SK-N-SH (cell line): ENCODE data around the gene PITPNM3. TPM values are rescaled to one million over a fixed set of nuclear protein-coding genes. Genes with fewer than 3 reads are reported as not detected.

Experiments
- CTCF ChIA-PET: fragments of 300-600, 350-600 bp; formaldehyde crosslinking; extraction: SDS; loops from one replicate; lab custom pipeline; 2021; lab: Yijun Ruan, JAX
- POLR2A ChIA-PET: fragments of 350-600 bp; sonication (Branson Sonifier 250); formaldehyde crosslinking; extraction: SDS; loops from one replicate; lab custom pipeline; 2020; ENCODE audit warnings: antibody characterized with exemption, inconsistent platforms; lab: Yijun Ruan, JAX
- DNase-seq: peaks from one replicate; pipeline ENCODE4 v3.0.0; 2012
- H2AFZ ChIP-seq: fragments of 200-600 bp; sonication (generic); 2 replicates; pipeline ENCODE4 v1.8.1; 2016; ENCODE audit warnings: antibody characterized with exemption, mild to moderate bottlenecking, low read depth
- H3F3A ChIP-seq: fragments of 200-600 bp; sonication (generic); replicated peaks from 2 replicates; pipeline ENCODE3; 2016; ENCODE audit warnings: antibody characterized with exemption, mild to moderate bottlenecking; ENCODE audit not compliant: insufficient read depth
- H3K27ac ChIP-seq, 2 experiments: fragments of 200-500 bp in 1 of 2; fragments of 200-600 bp in 1 of 2; sonication (Bioruptor generic) in 1 of 2; sonication (generic), shearing (Covaris generic) in 1 of 2; 2 replicates each; pipeline versions ENCODE4 v1.5.1 to v1.6.1; 2014 to 2016; ENCODE audit warnings: low read depth in 2 of 2, inconsistent platforms in 1 of 2, low read length in 1 of 2, mild to moderate bottlenecking in 1 of 2, mixed read lengths in 1 of 2
- H3K27me3 ChIP-seq: fragments of 200-600 bp; sonication (generic), shearing (Covaris generic); 2 replicates; pipeline ENCODE4 v1.6.1; 2016; ENCODE audit warnings: mixed run types; ENCODE audit not compliant: insufficient read depth
- H3K36me3 ChIP-seq, 2 experiments: fragments of 200-500 bp in 1 of 2; fragments of 200-600 bp in 1 of 2; sonication (Bioruptor generic) in 1 of 2; sonication (generic) in 1 of 2; replicated peaks in 1 of 2; 2 replicates each; pipeline versions ENCODE3 to v1.5.1; 2014 to 2016; ENCODE audit warnings: low read length in 1 of 2, mild to moderate bottlenecking in 1 of 2; ENCODE audit not compliant: insufficient read depth in 2 of 2, control insufficient read depth in 1 of 2
- H3K4me1 ChIP-seq, 2 experiments: fragments of 200-500 bp in 1 of 2; fragments of 200-600 bp in 1 of 2; sonication (Bioruptor generic) in 1 of 2; sonication (generic), shearing (Covaris generic) in 1 of 2; 2 replicates each; pipeline versions ENCODE4 v1.5.1 to v1.6.1; 2014 to 2016; ENCODE audit warnings: low read depth in 1 of 2, low read length in 1 of 2, mixed run types in 1 of 2; ENCODE audit not compliant: insufficient read depth in 2 of 2, control insufficient read depth in 1 of 2
- H3K4me2 ChIP-seq: fragments of 200-600 bp; sonication (generic), shearing (Covaris generic); 2 replicates; pipeline ENCODE4 v1.6.1; 2017; ENCODE audit warnings: mixed run types
- H3K4me3 ChIP-seq, 2 experiments: fragments of 200-500 bp in 1 of 2; fragments of 200-600 bp in 1 of 2; sonication (Bioruptor generic) in 1 of 2; sonication (generic), shearing (Covaris generic) in 1 of 2; 2 replicates each; pipeline versions ENCODE4 v1.5.1 to v1.8.1; 2014 to 2016; ENCODE audit warnings: low read depth in 2 of 2, inconsistent platforms in 1 of 2, low read length in 1 of 2, mild to moderate bottlenecking in 1 of 2, mixed read lengths in 1 of 2, moderate library complexity in 1 of 2
- H3K79me2 ChIP-seq: fragments of 200-600 bp; sonication (generic); 2 replicates; pipeline ENCODE4 v1.8.1; 2017; ENCODE audit warnings: mild to moderate bottlenecking; ENCODE audit not compliant: insufficient read depth
- H3K9ac ChIP-seq: fragments of 200-600 bp; sonication (generic); 2 replicates; pipeline ENCODE4 v1.6.1; 2017; ENCODE audit warnings: mixed run types
- H3K9me2 ChIP-seq: fragments of 200-600 bp; sonication (generic); 2 replicates; pipeline ENCODE4 v1.6.1; 2017; ENCODE audit warnings: mixed run types
- H3K9me3 ChIP-seq: fragments of 200-600 bp; sonication (generic); 2 replicates; pipeline ENCODE4 v1.6.1; 2017; ENCODE audit warnings: mixed run types, mild to moderate bottlenecking, moderate library complexity
- H4K20me1 ChIP-seq: fragments of 200-600 bp; sonication (generic); 2 replicates; pipeline ENCODE4 v1.6.1; 2017; ENCODE audit warnings: mild to moderate bottlenecking, mixed run types; ENCODE audit not compliant: insufficient read depth
- CHD2 ChIP-seq: fragments of 150-350 bp; IDR thresholded peaks from 2 replicates; pipeline ENCODE4 v1.6.1; 2018; ENCODE audit warnings: low read length; ENCODE audit not compliant: partially characterized antibody
- EZH2phosphoT487 ChIP-seq: fragments of 200-600 bp; sonication (generic); IDR thresholded peaks from 2 replicates; pipeline ENCODE4 v1.6.1; 2017; ENCODE audit warnings: low read depth, mixed run types, mild to moderate bottlenecking, antibody characterized with exemption, moderate library complexity, borderline replicate concordance
- FOSL2 ChIP-seq: IDR thresholded peaks from 2 replicates; pipeline ENCODE4 v1.4.0; 2012; ENCODE audit warnings: low read depth, mild to moderate bottlenecking, moderate library complexity, borderline replicate concordance
- FOXJ3 ChIP-seq: sonication (generic); formaldehyde crosslinking; IDR thresholded peaks from 2 replicates; pipeline ENCODE4 v1.5.1; 2020; ENCODE audit warnings: mild to moderate bottlenecking, missing genetic modification reagents
- FOXM1 ChIP-seq: IDR thresholded peaks from 2 replicates; pipeline ENCODE4 v1.4.0; 2012; ENCODE audit warnings: low read depth, mild to moderate bottlenecking
- GATA2 ChIP-seq: sonication (generic); formaldehyde crosslinking; IDR thresholded peaks from 2 replicates; pipeline ENCODE4 v1.5.0; 2020; ENCODE audit warnings: mild to moderate bottlenecking, missing genetic modification reagents
- JUND ChIP-seq: IDR thresholded peaks from 2 replicates; pipeline ENCODE4 v1.4.0; 2012
- MEF2A ChIP-seq: IDR thresholded peaks from 2 replicates; pipeline ENCODE4 v1.4.0; 2012; ENCODE audit warnings: low read depth, borderline replicate concordance
- MXI1 ChIP-seq: IDR thresholded peaks from 2 replicates; pipeline ENCODE4 v1.6.1; 2012; ENCODE audit warnings: mild to moderate bottlenecking, low read depth, low read length, improper control_type of control experiment
- NFIC ChIP-seq: IDR thresholded peaks from 2 replicates; pipeline ENCODE4 v1.4.0; 2012; ENCODE audit warnings: borderline replicate concordance
- RFX5 ChIP-seq: IDR thresholded peaks from 2 replicates; pipeline ENCODE4 v1.6.1; 2012; ENCODE audit warnings: mild to moderate bottlenecking, improper control_type of control experiment, low read length
- SIN3A ChIP-seq: IDR thresholded peaks from 2 replicates; pipeline ENCODE4 v1.6.1; 2012; ENCODE audit warnings: low read depth, mild to moderate bottlenecking, low read length, moderate library complexity, borderline replicate concordance
- TCF12 ChIP-seq: IDR thresholded peaks from 2 replicates; pipeline ENCODE4 v1.4.0; 2012
- YY1 ChIP-seq: IDR thresholded peaks from 2 replicates; pipeline ENCODE4 v1.4.0; 2012; ENCODE audit warnings: low read depth, mild to moderate bottlenecking
- whole genome bisulfite sequencing: methylation state at CpG from one replicate; pipeline ENCODE4 v1.1.6; 2017; ENCODE audit warnings: low lambda C conversion rate; 5-methylcytosine and 5-hydroxymethylcytosine counted together
- polyA plus RNA-seq, 3 experiments: library from polyadenylated mRNA; depleted of rRNA; stranded (reverse); fragments of >200 nt; gene quantifications; 2 replicates each; pipeline ENCODE4 v1.2.3, GENCODE V29; 2012
- TF ChIP-seq, protein P1 (sequence below): IDR thresholded peaks from 2 replicates; pipeline ENCODE4 v1.4.0; 2012; ENCODE audit warnings: low read depth, borderline replicate concordance
- TF ChIP-seq, protein P2 (sequence below): IDR thresholded peaks from 2 replicates; pipeline ENCODE4 v1.4.0; 2012; ENCODE audit warnings: low read depth
- TF ChIP-seq, protein P3 (sequence below): fragments of 150-350 bp; IDR thresholded peaks from 2 replicates; pipeline ENCODE4 v1.6.1; 2016; ENCODE audit warnings: mild to moderate bottlenecking, low read depth, low read length
- TF ChIP-seq, protein P4 (sequence below): IDR thresholded peaks from 2 replicates; pipeline ENCODE4 v1.6.1; 2012; ENCODE audit warnings: mild to moderate bottlenecking, low read depth, low read length, moderate library complexity
- TF ChIP-seq, protein P5 (sequence below): IDR thresholded peaks from 2 replicates; pipeline ENCODE4 v1.4.0; 2012; ENCODE audit warnings: low read depth, borderline replicate concordance

PITPNM3 gene
- polyA plus RNA-seq, 1 of the 3 experiments (the other 2 are of a cell fraction), result 0.82 TPM

DNA sequence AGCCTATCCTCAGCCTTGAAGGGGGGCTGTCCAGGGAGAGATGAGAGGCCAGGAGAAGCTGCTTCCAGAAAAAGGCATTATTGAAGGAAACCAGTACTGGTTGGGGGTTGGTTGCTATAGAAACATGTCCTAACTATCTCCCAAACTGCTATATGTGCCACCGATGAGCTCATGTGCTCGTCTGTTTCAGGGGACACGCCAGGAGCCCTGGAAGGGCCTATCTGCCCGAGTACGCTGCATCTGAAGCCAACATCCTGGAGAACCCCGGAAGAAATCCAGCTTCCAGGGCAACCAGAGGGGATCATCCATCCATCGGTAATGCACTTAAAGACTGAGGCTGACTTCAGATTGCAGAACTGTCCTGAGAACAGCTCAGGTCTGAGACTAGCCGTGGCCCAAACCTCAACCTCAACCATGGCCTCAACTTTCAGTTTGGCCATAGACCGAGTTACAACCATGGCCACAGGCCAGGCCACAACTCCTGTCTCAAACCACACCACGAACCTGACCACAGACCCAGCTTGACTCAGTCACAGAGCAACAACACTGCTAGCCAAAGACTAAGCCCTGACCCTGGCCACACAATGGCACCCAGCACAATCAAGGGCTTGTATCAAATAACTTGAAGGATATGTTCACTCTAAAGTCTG, 10.2 kb downstream of the PITPNM3 start:
- TF ChIP-seq EZH2phosphoT487, result no peak
- no peak for TF ChIP-seq CHD2
- TF ChIP-seq RFX5, result no peak
- TF ChIP-seq, protein P1, sequence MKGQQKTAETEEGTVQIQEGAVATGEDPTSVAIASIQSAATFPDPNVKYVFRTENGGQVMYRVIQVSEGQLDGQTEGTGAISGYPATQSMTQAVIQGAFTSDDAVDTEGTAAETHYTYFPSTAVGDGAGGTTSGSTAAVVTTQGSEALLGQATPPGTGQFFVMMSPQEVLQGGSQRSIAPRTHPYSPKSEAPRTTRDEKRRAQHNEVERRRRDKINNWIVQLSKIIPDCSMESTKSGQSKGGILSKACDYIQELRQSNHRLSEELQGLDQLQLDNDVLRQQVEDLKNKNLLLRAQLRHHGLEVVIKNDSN, result no peak
- TF ChIP-seq, protein P2, sequence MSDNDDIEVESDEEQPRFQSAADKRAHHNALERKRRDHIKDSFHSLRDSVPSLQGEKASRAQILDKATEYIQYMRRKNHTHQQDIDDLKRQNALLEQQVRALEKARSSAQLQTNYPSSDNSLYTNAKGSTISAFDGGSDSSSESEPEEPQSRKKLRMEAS, result no peak
- Histone ChIP-seq H3K27ac (no peak overlapping the region), H3K9ac (no peak overlapping the region), H3K4me3 (no peak overlapping the region), H3K4me2 (no peak overlapping the region), H4K20me1 (no peaks in the 10 kb centered on the region), H3K79me2 (no peaks in the 10 kb centered on the region), H3K9me2 (no peaks in the 10 kb centered on the region), H2AFZ (no peak overlapping the region), H3K9me3 (no peaks in the 10 kb centered on the region), H3F3A (no peaks in the 10 kb centered on the region), H3K36me3 (no peaks in the 10 kb centered on the region), H3K4me1 (no peaks in the 10 kb centered on the region), H3K27me3 (no peaks in the 10 kb centered on the region)
- no peak for DNase-seq
- 54% methylated on average over 9 of the region's 10 CpGs for WGBS
- POLR2A ChIA-PET, result no interaction called here
- CTCF ChIA-PET, result no interaction called here

DNA sequence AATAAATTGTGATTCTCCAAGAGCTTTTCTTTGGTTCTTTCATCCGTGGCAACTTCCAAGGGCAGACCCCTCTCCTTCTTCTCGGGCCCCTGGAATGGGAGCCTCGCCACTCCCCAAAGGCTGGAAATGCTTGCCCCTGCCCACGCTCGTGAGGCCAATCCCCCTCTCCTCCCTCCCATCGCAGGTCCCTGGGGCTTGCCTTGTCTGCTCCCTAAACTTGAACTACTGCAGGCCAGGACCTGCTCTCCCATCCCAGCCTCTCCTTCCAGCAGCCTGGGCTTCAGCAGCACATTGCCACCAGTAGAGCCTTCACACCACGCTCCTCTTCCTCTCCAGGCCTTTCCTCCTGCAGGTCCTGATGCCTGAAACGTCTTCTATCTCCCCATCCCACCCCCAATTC, 11.1 kb downstream of the PITPNM3 start:
- ChIA-PET CTCF (no interaction called here), POLR2A (no interaction called here)
- Histone ChIP-seq H3K79me2 (no peaks in the 10 kb centered on the region), H3K36me3 (no peaks in the 10 kb centered on the region), H4K20me1 (no peaks in the 10 kb centered on the region), H3K4me1 (no peaks in the 10 kb centered on the region), H3K9ac (no peak overlapping the region), H3K4me2 (no peak overlapping the region), H3K27me3 (no peaks in the 10 kb centered on the region), H3K9me3 (no peaks in the 10 kb centered on the region), H3K4me3 (no peak overlapping the region), H3K9me2 (no peaks in the 10 kb centered on the region), H3F3A (no peaks in the 10 kb centered on the region), H2AFZ (no peak overlapping the region), H3K27ac (no peak overlapping the region)
- WGBS, result 61% methylated on average over 8 of the region's 8 CpGs
- no peak for DNase-seq
- TF ChIP-seq CHD2, result no peak
- no peak for TF ChIP-seq FOXM1
- TF ChIP-seq MXI1, result no peak
- TF ChIP-seq, protein P3, sequence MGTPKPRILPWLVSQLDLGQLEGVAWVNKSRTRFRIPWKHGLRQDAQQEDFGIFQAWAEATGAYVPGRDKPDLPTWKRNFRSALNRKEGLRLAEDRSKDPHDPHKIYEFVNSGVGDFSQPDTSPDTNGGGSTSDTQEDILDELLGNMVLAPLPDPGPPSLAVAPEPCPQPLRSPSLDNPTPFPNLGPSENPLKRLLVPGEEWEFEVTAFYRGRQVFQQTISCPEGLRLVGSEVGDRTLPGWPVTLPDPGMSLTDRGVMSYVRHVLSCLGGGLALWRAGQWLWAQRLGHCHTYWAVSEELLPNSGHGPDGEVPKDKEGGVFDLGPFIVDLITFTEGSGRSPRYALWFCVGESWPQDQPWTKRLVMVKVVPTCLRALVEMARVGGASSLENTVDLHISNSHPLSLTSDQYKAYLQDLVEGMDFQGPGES, result no peak
- no peak for TF ChIP-seq NFIC
- TF ChIP-seq FOSL2, result no peak
- TF ChIP-seq, protein P4, sequence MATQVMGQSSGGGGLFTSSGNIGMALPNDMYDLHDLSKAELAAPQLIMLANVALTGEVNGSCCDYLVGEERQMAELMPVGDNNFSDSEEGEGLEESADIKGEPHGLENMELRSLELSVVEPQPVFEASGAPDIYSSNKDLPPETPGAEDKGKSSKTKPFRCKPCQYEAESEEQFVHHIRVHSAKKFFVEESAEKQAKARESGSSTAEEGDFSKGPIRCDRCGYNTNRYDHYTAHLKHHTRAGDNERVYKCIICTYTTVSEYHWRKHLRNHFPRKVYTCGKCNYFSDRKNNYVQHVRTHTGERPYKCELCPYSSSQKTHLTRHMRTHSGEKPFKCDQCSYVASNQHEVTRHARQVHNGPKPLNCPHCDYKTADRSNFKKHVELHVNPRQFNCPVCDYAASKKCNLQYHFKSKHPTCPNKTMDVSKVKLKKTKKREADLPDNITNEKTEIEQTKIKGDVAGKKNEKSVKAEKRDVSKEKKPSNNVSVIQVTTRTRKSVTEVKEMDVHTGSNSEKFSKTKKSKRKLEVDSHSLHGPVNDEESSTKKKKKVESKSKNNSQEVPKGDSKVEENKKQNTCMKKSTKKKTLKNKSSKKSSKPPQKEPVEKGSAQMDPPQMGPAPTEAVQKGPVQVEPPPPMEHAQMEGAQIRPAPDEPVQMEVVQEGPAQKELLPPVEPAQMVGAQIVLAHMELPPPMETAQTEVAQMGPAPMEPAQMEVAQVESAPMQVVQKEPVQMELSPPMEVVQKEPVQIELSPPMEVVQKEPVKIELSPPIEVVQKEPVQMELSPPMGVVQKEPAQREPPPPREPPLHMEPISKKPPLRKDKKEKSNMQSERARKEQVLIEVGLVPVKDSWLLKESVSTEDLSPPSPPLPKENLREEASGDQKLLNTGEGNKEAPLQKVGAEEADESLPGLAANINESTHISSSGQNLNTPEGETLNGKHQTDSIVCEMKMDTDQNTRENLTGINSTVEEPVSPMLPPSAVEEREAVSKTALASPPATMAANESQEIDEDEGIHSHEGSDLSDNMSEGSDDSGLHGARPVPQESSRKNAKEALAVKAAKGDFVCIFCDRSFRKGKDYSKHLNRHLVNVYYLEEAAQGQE, result no peak
- no peak for TF ChIP-seq YY1
- no peak for TF ChIP-seq MEF2A
- TF ChIP-seq TCF12, result no peak
- TF ChIP-seq SIN3A, result no peak
- TF ChIP-seq JUND, result no peak
- no peak for TF ChIP-seq EZH2phosphoT487
- no peak for TF ChIP-seq FOXJ3 (CRISPR knock-in tag)
- TF ChIP-seq, protein P5, sequence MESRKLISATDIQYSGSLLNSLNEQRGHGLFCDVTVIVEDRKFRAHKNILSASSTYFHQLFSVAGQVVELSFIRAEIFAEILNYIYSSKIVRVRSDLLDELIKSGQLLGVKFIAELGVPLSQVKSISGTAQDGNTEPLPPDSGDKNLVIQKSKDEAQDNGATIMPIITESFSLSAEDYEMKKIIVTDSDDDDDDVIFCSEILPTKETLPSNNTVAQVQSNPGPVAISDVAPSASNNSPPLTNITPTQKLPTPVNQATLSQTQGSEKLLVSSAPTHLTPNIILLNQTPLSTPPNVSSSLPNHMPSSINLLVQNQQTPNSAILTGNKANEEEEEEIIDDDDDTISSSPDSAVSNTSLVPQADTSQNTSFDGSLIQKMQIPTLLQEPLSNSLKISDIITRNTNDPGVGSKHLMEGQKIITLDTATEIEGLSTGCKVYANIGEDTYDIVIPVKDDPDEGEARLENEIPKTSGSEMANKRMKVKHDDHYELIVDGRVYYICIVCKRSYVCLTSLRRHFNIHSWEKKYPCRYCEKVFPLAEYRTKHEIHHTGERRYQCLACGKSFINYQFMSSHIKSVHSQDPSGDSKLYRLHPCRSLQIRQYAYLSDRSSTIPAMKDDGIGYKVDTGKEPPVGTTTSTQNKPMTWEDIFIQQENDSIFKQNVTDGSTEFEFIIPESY, result no peak
- no peak for TF ChIP-seq GATA2 (CRISPR knock-in tag)
